NCI-H2107 (cell line): Measurements from ENCODE around the gene MAST4.

Source experiments
- DNase-seq: peaks from one replicate; lab custom pipeline; 2025; lab: John Stamatoyannopoulos, UW

MAST4 gene

DNA sequence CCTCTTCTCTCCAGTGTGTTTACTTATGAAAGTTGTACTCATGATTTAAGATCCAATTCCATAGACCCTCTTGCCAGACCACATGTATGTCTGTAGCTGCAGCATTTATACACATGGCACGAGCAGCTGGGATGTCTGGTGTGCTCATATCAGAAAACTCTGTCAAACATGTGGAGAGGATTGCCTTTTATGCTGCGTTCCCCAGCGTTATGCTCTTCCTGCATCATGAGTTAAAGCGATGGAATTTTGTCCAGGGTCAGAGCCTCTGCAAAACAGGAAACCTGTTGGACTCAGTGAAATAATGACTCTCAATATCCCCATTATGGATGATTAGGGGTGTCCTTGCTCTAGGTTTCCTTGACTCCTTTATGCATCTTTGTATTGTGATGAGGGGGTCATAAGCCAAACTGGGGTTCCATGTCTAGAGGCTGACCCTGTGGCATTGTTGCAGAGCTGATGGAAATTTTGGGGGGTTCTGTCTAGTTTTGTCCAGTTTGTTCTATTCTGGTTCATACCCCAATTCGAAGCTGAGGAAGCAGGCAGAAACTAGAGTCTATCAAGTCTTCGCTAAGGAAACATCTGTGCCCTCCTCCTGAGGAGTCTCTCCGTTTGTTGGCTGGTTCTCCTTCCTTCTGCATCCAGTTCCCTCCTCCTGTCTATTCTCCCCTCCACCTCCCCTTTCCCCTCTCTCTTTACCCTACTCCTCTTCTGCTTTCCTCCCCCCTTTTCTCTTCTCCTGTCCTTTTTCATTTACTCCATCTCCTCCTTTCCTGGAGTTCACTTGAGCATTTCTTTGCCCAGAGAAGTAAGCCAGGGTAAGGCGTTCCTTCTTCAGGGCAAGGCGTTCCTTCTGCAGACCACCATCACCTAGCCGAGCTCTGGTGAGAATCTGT lies 252.8 kb downstream of the MAST4 start:
- DNase-seq: no peak

DNA sequence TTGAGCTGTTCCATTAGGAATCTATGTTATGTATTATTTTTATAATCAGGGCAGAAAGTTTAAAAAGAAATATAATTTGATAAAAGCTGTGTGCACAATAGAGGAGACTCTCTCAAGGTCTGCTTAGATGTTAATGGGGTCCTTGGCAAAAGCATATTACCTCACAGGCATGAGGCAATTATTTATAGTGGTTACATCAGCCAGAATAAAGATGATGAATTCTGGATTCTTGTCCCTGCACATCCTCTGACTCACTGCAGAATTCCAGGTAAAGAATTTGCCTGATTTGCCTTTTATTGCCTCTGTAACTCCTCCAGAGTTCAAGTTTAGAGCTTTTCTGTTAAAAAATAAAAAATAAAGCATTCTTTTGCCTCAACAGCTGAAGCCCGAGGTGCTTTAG lies 253.6 kb downstream of the MAST4 start:
- DNase-seq: no peak

DNA sequence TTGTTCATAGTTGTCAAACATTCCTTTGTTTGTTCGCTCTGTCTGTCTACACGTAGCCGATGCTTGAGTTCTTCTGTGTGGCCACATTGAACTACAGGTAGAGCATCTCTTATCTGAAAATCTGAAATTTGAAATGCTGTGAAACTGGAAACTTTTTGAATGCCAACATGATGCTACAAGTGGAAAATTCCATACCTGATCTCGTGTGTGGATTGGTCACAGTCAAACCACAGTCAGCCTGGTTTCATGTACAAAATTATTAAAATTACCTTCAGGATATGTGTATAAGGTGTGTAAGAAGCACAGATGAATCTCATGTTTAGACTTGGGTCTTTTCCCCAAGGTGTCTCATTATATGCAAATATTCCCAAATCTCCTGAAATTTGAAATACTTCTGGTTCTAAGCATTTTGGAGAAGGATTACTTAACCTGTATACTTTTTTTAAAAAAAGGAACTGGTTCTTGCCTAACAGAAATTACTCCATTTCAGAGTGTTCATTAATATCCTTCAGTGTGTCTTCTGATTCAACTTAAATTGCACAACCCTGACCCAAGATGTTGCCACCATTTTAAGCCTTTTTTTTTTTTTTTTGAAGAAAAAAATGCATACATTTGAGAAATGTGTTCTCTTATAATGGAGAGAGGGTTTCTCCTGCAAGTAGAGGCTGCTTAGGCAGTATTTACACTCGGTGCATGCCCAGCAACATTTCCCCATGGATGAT lies 254.3 kb downstream of the MAST4 start:
- no peak for DNase-seq

DNA sequence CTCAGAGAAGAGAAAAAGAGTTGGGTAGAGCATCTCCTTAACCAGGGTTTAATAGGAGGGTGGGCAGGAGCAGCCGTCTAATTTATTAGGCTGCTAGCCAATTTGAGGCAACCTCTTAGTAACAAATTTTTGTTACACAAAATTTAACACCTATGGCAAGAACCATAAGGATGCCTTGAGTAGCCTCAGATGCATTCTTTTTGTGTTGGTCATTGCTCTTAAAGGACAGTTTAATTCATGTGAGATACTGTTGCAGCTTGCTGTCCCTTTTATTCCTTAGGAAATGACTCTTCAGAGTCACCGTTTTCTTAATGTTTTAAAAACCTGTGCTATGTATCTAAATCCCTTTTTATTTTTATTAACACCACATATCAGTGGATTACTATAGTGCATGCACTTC lies 255.1 kb downstream of the MAST4 start:
- DNase-seq: no peak

DNA sequence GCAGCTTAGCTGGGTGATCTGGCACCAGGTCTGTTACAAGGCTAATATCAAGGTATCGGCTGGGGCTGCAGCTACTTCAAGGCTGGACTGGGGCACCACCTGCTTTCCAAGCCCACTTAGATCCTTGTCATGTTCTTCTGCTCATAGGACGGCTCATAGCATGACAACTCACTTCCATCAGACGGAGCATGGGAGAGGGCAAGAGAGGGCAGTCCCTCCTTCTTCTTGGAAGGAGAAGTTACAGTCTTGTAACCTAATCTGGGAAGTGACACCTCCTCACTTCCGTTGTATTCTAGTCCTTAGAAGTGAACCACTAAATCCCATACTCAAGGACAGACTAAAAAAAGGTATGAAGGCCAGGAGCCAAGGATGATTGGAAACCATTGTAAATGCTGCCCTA lies 258.2 kb downstream of the MAST4 start:
- DNase-seq: no peak

DNA sequence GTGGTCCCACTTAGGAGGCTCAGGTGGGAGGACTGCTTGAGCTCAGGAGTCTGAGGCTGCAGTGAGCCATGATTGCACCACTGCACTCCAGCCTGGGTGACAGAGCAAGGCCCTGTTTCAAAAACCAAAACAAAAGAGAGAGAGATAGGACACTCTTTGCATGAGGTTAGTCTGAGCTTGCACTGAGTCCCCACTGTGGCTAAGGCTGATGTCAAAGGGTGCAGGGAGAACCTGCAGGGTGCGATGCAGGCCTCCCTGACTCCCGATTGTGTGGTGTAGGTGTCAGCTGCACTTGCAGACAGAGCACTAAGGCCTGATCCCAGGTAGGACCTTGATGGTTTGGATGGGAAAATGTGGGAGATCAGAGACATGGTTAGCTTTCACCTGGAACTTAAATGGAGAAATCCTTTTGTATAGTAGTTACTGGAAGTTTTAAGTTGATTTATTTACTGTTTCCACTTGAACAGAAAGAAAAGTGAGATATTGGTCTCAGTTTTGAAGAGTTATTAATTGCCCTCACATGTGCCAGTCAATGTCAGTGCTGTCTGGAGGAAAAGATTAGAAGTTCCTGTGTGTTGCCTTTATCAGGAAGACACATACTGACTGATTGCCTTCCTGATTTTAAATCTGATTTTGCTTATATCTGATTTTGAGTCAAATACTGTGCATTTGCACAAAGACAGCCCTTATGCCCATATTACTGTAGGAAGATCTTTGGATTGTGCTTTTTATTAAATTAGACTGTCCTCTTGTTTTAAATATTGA lies 260.0 kb downstream of the MAST4 start:
- no peak for DNase-seq

DNA sequence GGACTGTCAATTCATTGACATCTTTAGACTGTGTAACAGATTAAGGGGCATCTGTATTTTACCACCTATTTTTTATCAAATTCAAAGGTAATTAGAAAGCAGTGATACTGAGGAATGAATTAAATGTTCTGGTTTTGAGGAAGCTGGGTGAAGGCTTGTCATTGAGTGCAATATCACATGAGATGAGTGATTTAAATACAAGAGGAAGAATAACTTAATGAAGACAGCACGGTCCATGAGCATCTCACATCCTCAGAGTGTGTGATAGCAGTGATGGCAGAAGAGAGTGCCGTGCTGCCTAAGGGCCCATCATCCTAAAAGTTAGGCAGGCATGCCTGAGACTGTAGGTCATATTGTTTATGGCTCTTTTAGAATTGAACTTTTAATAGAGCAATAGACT lies 263.3 kb downstream of the MAST4 start:
- no peak for DNase-seq

DNA sequence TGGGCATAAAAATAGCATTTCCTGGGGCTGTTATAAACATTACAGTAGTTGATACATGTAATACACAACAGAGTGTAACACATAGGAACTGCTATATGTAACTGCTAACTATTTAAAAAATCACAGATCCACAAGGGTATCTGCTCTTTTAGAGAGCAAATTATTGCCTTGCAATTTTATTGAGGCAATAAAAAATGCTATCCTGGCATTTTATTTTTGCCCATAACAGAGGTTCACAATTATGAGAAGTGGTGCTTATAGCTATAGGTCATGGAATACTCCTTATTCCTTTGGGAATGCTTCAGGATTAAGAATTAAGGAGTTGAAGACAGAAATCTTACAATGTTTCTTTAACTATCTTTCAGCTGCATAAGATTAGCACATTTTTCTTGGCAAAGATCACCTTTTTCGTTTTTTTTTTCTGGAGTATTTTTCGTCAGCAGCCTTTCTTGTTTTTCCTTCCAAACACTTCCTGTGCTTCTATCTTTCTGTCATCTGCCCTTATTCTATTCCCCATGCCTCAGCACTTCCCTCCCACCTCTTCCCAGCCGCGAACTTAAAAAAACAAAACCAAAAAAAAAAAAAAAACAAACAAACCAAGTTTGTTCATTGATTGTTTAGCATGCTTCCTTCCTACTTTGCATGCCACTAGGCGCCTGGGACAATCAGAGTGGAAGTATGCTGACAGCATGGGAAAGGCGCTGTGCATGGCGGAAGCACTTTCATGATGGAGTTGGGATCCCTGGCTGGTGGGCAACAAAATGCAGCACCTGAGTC lies 264.2 kb downstream of the MAST4 start:
- DNase-seq: no peak

DNA sequence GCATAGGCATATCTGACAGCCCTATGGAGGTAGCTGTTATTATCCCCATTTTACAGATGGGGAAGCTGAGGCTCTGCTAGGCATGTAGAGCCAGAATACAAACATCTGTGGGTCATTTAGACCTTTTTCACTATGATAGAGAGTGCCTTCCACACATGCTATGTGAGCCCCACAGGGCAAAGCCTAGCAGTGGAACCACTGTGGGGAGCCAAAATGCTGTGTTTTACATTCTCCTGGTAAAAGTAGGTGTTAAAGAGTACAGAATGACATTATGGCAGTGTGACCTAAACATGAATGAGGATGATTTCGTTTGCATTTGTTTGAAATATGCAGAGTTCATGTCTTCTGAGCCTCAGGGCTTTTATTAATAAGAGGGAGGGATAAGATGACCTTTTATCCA lies 265.2 kb downstream of the MAST4 start:
- DNase-seq: no peak

DNA sequence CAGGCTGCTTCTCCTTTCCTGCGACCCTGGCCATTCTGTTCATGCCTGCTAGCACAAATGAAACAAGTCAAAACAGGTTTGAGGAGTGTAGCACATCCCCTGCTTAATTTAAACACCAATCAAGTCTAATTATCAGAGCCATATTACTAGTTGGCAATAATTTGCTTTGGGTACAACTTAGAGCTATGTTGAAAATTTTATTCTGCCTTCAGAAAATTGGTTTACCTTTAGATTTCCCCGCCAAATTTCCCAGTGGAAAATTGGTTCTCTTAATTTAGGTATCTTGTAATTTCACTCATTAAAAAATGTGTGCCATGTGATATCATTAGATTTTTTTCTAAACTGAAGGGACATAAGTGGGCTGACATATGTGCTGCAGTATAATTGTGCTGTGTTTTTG lies 265.8 kb downstream of the MAST4 start:
- no peak for DNase-seq

DNA sequence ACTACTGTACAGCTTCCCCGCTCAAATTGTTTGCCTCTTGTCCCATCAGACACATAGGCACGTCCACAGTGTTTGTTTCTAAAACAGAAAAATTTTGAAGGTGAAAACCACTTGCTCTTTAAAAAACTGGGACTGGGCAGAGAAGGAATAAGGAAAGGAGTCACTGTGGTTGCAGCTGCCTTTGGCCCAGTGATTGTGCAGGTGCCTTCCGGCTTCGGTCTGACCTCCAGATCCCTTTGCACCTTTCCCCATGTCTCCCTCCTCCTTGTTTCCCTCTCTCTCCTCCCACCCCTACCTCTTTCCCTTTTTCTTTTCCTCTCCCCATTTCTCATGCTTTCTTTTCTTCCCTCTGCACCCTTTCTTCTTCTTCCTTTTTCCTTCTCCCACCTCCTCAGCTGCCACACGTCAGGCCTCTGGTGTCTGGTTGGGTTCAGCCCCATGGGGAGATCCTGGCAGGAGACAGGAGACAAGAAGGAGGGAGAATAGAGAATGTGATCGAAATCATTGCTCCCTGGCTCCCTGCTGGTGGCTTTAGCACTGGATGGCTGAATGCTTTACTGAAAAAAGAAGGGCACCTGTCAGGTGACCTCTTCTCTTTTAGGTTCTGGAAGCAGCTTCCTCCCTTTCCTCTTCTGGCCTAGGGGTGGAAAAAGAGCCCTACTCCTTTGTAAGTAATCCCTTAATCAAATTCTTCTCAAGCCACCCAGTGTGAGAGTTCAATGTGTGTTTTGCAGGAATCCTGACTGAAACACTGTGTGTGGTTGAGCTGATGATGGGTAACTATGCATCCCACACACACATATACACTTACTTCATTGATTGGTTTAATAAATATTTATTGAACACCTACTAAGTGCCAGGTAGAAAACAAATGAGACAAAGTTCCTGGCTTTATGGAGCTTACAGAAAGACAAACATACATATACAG lies 267.3 kb downstream of the MAST4 start:
- DNase-seq: no peak

DNA sequence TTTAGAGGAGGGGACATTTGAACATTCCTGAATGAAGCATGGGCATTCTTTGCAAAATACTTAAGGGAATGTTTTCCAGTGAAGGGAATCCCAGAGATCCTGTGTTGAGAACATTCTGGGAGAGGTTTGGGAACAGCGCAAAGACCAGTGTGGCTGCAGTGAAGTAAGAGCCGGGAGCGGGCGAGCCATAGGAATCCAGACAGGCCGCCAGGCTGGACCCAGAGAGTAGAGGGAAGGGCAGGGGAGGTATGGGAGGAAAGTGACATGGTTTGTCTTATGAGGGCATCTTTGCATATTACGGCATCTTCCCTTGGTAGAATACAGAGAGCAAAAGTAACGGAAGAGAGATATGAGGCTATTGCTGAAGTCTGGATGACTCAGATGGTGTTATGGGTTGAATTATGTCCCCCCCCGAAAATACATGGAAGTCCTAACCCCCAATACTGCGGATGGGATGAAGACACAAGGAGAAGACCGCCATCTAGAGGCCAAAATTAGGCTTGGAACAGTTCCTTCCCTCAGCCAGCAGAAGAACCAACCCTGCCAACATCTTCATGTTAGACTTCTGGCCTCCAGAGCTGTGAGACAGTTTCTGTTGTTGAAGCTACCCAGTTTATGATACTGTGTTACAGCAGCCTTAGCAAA lies 268.2 kb downstream of the MAST4 start:
- no peak for DNase-seq

DNA sequence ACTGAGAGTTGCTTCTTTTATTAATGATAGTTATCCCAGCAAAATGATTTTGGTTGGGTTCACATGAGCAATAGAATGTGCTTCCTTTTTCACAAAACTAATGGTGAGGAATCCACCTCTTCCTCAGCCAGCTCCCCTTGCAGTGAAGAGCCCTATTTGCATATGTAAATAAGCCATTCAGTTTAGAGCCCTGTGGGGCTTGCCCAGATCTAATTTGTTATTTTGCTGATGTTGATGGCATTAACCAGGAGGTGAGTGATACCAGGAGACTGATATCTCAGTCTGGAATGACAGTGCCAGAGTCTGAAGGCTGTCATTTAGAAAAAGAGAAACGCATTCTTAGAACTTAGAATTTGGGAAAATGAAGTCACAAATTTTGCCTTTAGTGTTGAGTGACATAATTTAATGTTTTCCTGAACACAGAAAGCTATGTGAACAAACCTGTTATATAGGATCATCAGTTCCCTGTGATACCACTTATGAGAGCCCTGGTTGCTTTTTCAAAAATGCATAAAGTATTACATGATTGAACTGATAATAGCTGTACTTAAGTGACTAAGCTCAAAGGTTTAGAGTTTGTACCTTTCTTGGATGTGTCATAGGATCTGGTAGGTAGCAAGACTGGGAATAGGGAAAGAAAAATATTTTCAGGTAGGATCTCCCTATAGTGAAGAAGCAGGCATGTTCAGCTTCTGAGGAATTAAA lies 271.6 kb downstream of the MAST4 start:
- no peak for DNase-seq

DNA sequence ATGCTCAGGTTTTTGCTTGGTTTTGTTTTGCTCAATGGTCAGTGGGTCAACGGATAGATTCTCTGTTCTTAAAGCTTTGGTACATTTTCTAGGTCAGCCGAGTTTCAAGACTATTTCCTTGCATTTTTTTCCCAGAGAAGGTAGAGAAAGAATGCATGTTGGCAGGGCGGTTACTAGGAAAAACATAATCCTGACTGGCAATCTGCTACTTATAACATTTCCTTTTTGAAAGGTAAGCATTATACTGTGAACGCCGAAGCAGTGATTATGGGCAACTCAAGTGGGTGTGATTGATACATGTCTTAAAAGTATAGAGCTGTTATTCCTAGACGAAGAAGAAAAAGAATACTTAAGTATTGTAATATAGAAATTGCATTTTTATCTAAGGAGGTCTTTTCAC lies 273.2 kb downstream of the MAST4 start:
- no peak for DNase-seq

DNA sequence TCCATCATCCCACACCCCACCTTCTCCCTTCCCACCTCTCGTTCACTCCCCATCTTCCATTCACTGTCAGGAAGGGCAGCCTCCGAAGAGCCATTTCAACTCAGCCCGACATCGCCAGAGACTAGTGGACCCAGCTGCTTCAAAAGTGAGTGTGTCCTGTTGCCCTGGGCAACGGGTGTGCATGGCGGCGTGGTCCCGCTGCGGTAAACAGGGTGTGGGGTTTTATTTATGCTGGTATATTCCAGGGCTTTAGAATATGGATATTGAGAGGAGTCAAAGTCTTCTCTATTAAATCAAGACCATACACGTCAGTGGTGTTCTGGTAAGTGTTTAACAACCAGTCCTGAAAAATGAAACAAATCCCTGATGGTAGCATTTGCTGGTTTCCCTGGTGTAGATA lies 274.5 kb downstream of the MAST4 start:
- no peak for DNase-seq

DNA sequence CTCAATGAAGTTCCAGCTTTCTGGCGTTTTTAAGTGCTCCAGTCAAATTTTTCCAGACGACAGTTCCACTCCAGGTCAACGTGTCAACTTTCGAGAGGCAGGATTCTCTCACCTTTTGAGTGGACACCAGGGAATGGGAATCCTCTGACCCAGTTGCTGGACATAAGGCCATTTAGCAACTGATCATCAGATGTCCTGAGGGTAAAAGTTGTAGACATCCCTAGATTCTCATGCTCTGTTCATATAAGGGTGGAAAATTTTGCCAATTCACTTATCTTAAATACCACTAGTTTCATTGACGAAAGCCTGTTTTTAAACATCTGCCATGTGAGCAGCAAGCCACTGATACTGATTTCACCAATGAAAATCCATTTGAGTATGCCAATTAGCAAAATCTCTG lies 275.5 kb downstream of the MAST4 start:
- no peak for DNase-seq

DNA sequence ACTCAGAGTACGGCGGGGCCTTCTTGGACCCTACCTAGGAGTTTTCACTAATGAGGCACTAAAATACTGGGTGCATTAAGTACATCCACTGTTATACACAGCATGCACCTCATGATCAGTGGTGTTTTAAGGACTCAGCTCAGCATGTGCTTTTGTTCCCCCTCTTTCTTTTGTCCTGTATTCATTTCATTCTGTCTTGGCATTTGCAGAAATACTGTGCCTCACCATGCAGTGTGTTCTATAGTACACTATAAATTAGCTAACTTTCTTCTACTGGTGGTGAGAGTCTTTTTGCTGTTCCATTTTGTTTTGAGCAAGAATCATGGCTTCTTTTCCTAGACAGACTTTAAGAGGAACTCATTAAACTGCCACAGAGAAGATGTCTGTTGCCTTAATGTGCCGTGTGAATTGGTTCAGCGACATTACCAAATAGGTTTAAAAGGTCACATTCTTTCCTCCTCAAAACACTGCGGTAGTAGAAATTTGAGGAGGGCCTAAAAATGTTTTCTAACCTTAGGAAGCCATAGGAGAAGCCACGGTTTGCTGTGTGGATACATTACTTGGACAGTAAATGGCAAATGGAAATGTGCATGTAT lies 276.6 kb downstream of the MAST4 start:
- DNase-seq: no peak

DNA sequence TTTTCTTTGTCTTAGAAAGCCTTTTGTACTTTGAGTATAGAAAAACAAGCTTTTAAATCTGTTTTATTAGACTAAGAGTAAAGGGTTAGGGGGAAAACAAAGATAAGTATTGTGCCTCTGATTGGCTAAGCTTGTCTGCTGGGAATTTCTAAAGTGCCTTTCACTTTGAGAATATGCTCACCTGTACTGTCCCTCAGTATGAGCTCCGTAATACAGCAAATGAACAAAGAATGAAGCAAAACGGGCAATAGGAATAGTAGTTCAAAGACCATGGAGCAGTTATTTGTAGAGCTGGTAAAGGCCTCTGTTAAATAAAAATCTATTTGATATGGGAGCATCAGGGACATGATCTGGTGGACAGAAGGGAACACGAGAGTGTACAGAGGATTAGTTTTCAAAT lies 277.8 kb downstream of the MAST4 start:
- DNase-seq: no peak

DNA sequence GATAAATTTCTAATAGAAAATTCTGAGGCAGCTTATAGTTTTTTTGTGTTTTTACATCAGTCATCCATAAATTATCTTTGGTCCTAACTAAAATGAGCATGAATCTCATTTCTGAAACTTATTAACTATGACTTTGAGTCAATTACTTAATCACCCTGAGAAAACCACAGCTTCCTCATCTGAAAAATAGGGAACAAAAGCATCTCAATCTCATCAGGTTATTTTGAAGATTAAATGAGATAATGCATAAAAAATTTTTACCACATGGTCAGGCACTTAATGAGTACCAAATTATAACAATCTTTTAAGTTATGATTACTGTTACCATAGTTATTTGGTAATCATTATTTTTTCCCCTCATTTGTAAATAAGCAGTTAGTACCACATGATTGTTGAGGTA lies 279.1 kb downstream of the MAST4 start:
- DNase-seq: no peak
